WTC11 (cell line): ENCODE data around the gene GRAMD1B.

ENCODE experiments used
- CREB1 ChIP-seq: sonication (generic); formaldehyde crosslinking; IDR thresholded peaks from 2 replicates; pipeline ENCODE4 v1.8.0; 2023; ENCODE audit warnings: mild to moderate bottlenecking, missing genetic modification reagents
- CTCF ChIP-seq: fragments of 200-600 bp; IDR thresholded peaks from 2 replicates; pipeline ENCODE4 v1.8.0; 2022; ENCODE audit warnings: antibody characterized with exemption
- E2F1 ChIP-seq: sonication (generic); formaldehyde crosslinking; IDR thresholded peaks from 2 replicates; pipeline ENCODE4 v1.8.0; 2022; ENCODE audit warnings: mild to moderate bottlenecking, missing genetic modification reagents
- FOXJ3 ChIP-seq: sonication (generic); formaldehyde crosslinking; IDR thresholded peaks from 2 replicates; pipeline ENCODE4 v1.9.0; 2021; ENCODE audit warnings: missing genetic modification reagents, mild to moderate bottlenecking, borderline replicate concordance
- RORB ChIP-seq: fragments of 250-450 bp; sonication (Bioruptor Pico); IDR thresholded peaks from 2 replicates; pipeline ENCODE4 v1.9.0; 2021; ENCODE audit warnings: mild to moderate bottlenecking
- TEAD4 ChIP-seq: sonication (generic); formaldehyde crosslinking; IDR thresholded peaks from 2 replicates; pipeline ENCODE4 v1.8.0; 2022; ENCODE audit warnings: mild to moderate bottlenecking, missing genetic modification reagents
- ZBTB21 ChIP-seq: sonication (generic); formaldehyde crosslinking; IDR thresholded peaks from 2 replicates; pipeline ENCODE4 v1.8.1; 2023; ENCODE audit warnings: mild to moderate bottlenecking, missing genetic modification reagents, borderline replicate concordance

GRCh38 chr11:123594188-123594901 lies 164.3 kb downstream of the GRAMD1B start:
- TF ChIP-seq RORB (CRISPR knock-in tag) (no peak), CTCF (no peak), FOXJ3 (CRISPR knock-in tag) (no peak), TEAD4 (CRISPR knock-in tag) (no peak), ZBTB21 (CRISPR knock-in tag) (no peak), E2F1 (no peak), CREB1 (CRISPR knock-in tag) (no peak)
